HG02588 (cell line): ENCODE measurements around the gene GDF15.
"Not testable (repeated sequence)": the region's sequence is repeated elsewhere in the genome, so short reads cannot be mapped to it uniquely, and the experiment has no call there.

ENCODE experiments used
- ATAC-seq: cut with Tn5 transposase; IDR thresholded peaks from one replicate; pipeline ENCODE4 v1.9.1; 2021; ENCODE audit warnings: mild to moderate bottlenecking, moderate library complexity; ENCODE audit not compliant: unreplicated experiment

GDF15 gene, protein sequence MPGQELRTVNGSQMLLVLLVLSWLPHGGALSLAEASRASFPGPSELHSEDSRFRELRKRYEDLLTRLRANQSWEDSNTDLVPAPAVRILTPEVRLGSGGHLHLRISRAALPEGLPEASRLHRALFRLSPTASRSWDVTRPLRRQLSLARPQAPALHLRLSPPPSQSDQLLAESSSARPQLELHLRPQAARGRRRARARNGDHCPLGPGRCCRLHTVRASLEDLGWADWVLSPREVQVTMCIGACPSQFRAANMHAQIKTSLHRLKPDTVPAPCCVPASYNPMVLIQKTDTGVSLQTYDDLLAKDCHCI

GRCh38 chr19:18385675-18386542 is at the start of gene GDF15:
Gene GDF15 (plus strand): TSS chr19:18386158. CDS start chr19:18386190, 32 bp downstream.
- ATAC-seq: no peak

- ATAC-seq: no peak
Measured at GRCh38 chr19:18338541-18338940, 47.4 kb upstream of the GDF15 start.

GRCh38 chr19:18339723-18340122 is 46.2 kb upstream of the GDF15 start:
- no peak for ATAC-seq

- peak; percentile 62 for ATAC-seq
Measured at GRCh38 chr19:18340190-18340989, 45.6 kb upstream of the GDF15 start, which contains the start of gene PGPEP1. Gene PGPEP1 (plus strand): TSS chr19:18340598. CDS start chr19:18340682, 84 bp downstream.

DNA sequence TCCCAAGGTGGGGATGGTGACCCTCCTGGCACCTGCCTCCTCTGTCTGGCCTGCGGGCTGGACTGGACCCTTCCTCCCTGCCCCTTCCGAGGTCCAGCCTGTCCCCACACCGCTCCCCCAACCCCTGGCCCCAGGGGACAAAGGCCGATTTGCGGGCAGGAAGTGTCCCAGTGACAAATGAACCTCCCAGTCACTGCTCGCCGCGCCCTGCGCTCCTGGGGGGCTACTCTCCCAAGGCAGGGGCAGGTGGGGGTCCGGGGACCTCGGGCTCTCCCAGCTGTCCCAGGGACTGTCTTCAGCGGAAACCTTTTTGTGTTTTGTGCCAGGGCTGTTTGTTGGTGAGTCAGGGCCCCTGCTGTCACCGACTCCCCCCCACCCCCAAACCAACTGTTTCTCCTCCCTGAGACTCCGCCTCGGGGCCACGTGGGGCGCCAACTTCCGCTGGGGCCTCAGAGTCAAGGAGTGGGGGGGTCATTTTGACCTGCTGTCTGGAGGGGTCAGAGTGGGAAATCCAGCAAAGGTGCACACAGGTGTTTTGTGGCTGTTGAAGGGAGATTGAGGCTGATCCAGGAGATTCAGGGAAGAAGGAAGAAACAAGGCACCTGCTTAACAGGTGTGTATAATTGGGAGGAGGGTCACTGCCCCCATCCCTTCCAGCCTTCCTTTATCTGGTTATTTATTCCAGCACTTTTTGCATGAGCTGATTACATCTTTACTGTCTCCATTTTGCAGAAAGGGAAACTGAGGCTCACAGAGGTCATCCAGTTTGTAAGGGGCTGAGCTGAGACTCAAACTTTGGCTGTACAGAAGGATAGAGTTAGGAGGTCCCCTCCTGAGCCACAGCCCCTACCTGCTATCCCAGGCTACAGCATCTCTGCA is 44.7 kb upstream of the GDF15 start:
- ATAC-seq: peak; percentile 34

- ATAC-seq: no peak
Measured at GRCh38 chr19:18342090-18342632, 43.8 kb upstream of the GDF15 start.

- ATAC-seq: no peak
Measured at GRCh38 chr19:18344582-18344950, 41.4 kb upstream of the GDF15 start.

- ATAC-seq: no peak
Measured at GRCh38 chr19:18345296-18345695, 40.7 kb upstream of the GDF15 start.

DNA sequence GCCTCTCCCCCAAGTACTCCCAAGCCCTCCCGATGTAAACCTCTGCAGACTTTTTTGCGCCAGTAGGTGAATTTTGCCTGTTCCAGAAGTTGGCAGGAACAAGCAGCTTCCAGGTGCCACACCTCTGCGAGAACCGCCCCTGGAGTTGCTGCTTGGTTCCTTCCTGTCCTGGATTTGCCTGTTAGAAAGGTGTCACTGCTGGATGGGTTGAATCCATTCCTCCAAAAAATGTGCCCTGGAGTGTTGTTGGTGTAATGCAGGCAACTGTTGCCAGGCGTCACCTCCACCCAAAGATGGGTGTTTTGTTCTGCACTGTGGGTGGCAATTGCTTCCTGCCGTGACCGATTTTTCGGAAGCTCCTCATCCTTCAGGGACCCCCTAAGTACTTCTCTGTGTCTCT is 39.9 kb upstream of the GDF15 start:
- no peak for ATAC-seq

- no peak for ATAC-seq
Measured at GRCh38 chr19:18348171-18348570, 37.8 kb upstream of the GDF15 start.

- ATAC-seq: not testable (repeated sequence)
Measured at GRCh38 chr19:18348818-18349339, 37.1 kb upstream of the GDF15 start.

DNA sequence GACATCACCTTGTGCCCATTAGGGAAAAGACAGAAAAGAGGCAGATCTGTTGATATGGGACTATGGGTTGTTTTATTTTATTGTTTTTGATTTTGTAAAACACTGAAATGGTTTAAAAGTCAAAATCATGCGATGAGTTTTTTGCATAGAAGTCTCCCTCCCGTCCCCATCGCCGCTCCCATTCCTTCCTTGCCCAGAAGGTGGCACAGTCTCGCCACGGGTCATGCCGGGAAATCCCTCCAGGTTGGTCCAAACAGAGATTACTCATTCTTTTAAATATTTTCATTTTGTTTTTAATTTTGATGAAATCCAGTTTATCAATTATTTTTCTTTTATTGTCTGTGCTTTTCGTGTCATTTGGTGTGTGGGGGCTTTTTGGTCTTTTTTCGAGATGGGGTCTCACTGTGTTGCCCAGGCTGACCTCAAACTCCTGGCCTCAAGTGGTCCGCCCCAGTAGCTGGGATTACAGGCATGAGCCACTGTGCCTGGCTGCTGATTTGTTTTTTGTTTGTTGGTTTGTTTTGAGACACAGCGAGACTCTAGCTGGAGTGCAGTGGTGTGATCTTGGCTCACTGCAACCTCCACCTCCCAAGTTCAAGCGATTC is 36.3 kb upstream of the GDF15 start:
- ATAC-seq: no peak

- ATAC-seq: no peak
Measured at GRCh38 chr19:18350490-18350889, 35.5 kb upstream of the GDF15 start.

DNA sequence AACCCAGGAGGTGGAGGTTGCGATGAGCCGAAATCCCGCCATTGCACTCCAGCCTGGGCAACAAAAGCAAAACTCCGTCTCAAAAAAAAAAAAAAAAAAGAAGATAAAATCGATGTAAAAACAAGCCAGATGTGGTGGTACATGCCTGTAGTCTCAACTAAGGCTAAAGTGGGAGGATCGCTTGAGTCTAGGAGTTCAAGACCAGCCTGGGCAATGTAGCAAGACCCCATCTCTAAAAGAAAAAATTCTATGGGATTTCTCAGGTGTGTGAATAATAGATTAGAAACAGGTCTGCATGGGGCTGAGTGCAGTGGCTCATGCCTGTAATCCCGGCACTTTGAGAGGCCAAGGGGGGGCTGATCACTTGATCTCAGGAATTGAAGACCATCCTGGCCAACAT is 34.4 kb upstream of the GDF15 start:
- no peak for ATAC-seq

GRCh38 chr19:18353378-18354005 is 32.5 kb upstream of the GDF15 start:
- ATAC-seq: no peak

GRCh38 chr19:18354743-18355142 is 31.2 kb upstream of the GDF15 start:
- ATAC-seq: not testable (repeated sequence)

- ATAC-seq: no peak
Measured at GRCh38 chr19:18357041-18357440, 28.9 kb upstream of the GDF15 start.

GRCh38 chr19:18361646-18362045 is 24.3 kb upstream of the GDF15 start:
- ATAC-seq: no peak
